GM12878 (cell line): Measurements from ENCODE around the gene MYH6.

ENCODE experiments used
- CTCF ChIP-seq, 3 experiments: IDR thresholded peaks in 2 of 3; conservative IDR thresholded peaks in 1 of 3; 2 replicates each; pipeline ENCODE4 v1.5.1; 2011; ENCODE audit warnings: low read depth in 3 of 3, low read length in 3 of 3, mild to moderate bottlenecking in 3 of 3, control low read depth in 2 of 3, moderate library complexity in 2 of 3, inconsistent platforms in 1 of 3, mixed read lengths in 1 of 3; ENCODE audit not compliant: control insufficient read depth in 2 of 3, insufficient read depth in 1 of 3; ENCODE audit errors: extremely low read depth in 1 of 3
- EP300 ChIP-seq, 2 experiments: fragments of 150-350 bp in 1 of 2; IDR thresholded peaks; 2 replicates each; pipeline ENCODE4 v1.6.1; 2011 to 2012; ENCODE audit warnings: low read depth in 2 of 2, low read length in 2 of 2, borderline replicate concordance in 1 of 2, improper control_type of control experiment in 1 of 2, inconsistent platforms in 1 of 2; ENCODE audit not compliant: control insufficient read depth in 1 of 2
- FOXK2 ChIP-seq: fragments of 450-650 bp; IDR thresholded peaks from 2 replicates; pipeline ENCODE4 v1.6.1; 2017; ENCODE audit warnings: mild to moderate bottlenecking, moderate library complexity
- MEF2A ChIP-seq: IDR thresholded peaks from 2 replicates; pipeline ENCODE4 v1.6.1; 2011; ENCODE audit warnings: low read depth, mild to moderate bottlenecking, low read length, moderate library complexity; ENCODE audit not compliant: insufficient read depth
- PML ChIP-seq: IDR thresholded peaks from 2 replicates; pipeline ENCODE4 v1.6.1; 2012; ENCODE audit warnings: low read length, inconsistent platforms
- REST ChIP-seq: IDR thresholded peaks from 2 replicates; pipeline ENCODE4 v1.6.1; 2012; ENCODE audit warnings: mild to moderate bottlenecking, low read depth, low read length
- TAF1 ChIP-seq: IDR thresholded peaks from 2 replicates; pipeline ENCODE4 v1.6.1; 2011; ENCODE audit warnings: mild to moderate bottlenecking, low read depth, low read length, borderline replicate concordance
- ZBED1 ChIP-seq: IDR thresholded peaks from 2 replicates; pipeline ENCODE4 v1.6.1; 2016; ENCODE audit warnings: borderline replicate concordance
- ZSCAN29 ChIP-seq: fragments of 450-650 bp; IDR thresholded peaks from 2 replicates; pipeline ENCODE4 v1.6.1; 2017; ENCODE audit warnings: mild to moderate bottlenecking, moderate library complexity

- no peak for TF ChIP-seq TAF1
- TF ChIP-seq CTCF (IDR thresholded peaks at IDR 0.05 in 2 of 3, conservative IDR thresholded peaks at IDR 0.05 in 1 of 3; ENCODE audit: control insufficient read depth in 2 of 3, extremely low read depth in 1 of 3, insufficient read depth in 1 of 3, low read depth in 3 of 3, low read length in 3 of 3), result no peak
- no peak for TF ChIP-seq PML
- TF ChIP-seq ZBED1, result no peak
- TF ChIP-seq REST, result no peak
- TF ChIP-seq MEF2A, result no peak
- TF ChIP-seq ZSCAN29, result no peak
- no peak for TF ChIP-seq FOXK2
- no peak for TF ChIP-seq EP300 (IDR thresholded peaks at IDR 0.05; ENCODE audit: borderline replicate concordance in 1 of 2, control insufficient read depth in 1 of 2, low read depth in 2 of 2, low read length in 2 of 2)
Measured at GRCh38 chr14:23375527-23376251, 32.4 kb downstream of the MYH6 start.
